RWPE2 (cell line): Measurements from ENCODE around the gene PUS10.

Source experiments
- ATAC-seq: fragments of 200-7000 bp; cut with Tn5 transposase; 3 replicates; pipeline ENCODE4 v1.9.1; 2021; ENCODE audit warnings: low read depth
- DNase-seq: peaks from one replicate; pipeline ENCODE4 v3.0.0-alpha.2; 2020; ENCODE audit warnings: low spot score
- H3K27ac ChIP-seq: fragments of 450-650 bp; 2 replicates; pipeline ENCODE4 v1.5.1; 2017; ENCODE audit warnings: mild to moderate bottlenecking; ENCODE audit not compliant: poor library complexity, severe bottlenecking
- H3K27me3 ChIP-seq: fragments of 250-450 bp; sonication (Bioruptor Pico); 2 replicates; pipeline ENCODE4 v1.5.1; 2021; ENCODE audit warnings: mild to moderate bottlenecking, moderate library complexity; ENCODE audit not compliant: insufficient read depth, poor library complexity, severe bottlenecking
- H3K36me3 ChIP-seq: fragments of 250-450 bp; sonication (Bioruptor Pico); 2 replicates; pipeline ENCODE4 v1.5.1; 2020; ENCODE audit warnings: low read depth, mild to moderate bottlenecking, moderate library complexity
- H3K4me1 ChIP-seq: fragments of 250-450 bp; sonication (Bioruptor Pico); 2 replicates; pipeline ENCODE4 v1.5.1; 2021; ENCODE audit warnings: mild to moderate bottlenecking, moderate library complexity; ENCODE audit not compliant: insufficient read depth, poor library complexity, severe bottlenecking
- H3K4me3 ChIP-seq: fragments of 250-450 bp; sonication (Bioruptor Pico); 2 replicates; pipeline ENCODE4 v1.5.1; 2021; ENCODE audit warnings: mild to moderate bottlenecking, moderate library complexity; ENCODE audit not compliant: severe bottlenecking
- H3K9me3 ChIP-seq: fragments of 250-450 bp; sonication (Bioruptor Pico); 2 replicates; pipeline ENCODE4 v1.5.1; 2021; ENCODE audit warnings: mild to moderate bottlenecking, moderate library complexity; ENCODE audit not compliant: severe bottlenecking
- TF ChIP-seq, protein P1 (sequence below): fragments of 450-650 bp; IDR thresholded peaks from one replicate; pipeline ENCODE4 v1.5.1; 2017; ENCODE audit warnings: mild to moderate bottlenecking, moderate library complexity; ENCODE audit not compliant: poor library complexity, severe bottlenecking

The PUS10 gene

DNA sequence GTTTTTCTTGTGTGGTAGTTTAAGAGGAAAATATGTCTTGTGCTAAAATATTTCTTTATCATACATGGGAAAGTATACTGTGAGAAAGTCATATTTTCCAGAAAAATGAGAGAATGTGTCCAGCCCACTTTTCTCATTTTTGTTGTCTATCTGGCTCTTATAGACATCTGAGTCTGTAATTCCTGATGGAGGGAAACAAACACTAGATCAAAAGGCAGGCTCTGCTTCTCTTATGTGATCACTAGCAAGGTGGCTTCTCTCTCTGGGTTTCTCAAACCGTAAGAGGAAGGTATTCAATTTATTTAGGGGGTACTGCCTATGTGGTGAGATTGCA, 40.5 kb downstream of the PUS10 start:
- Histone ChIP-seq H3K27me3 (no peaks in the 10 kb centered on the region), H3K36me3 (no peaks in the 10 kb centered on the region), H3K4me3 (no peak overlapping the region), H3K27ac (no peak overlapping the region), H3K9me3 (no peaks in the 10 kb centered on the region), H3K4me1 (no peaks in the 10 kb centered on the region)
- no peak for ATAC-seq
- TF ChIP-seq, protein P1, sequence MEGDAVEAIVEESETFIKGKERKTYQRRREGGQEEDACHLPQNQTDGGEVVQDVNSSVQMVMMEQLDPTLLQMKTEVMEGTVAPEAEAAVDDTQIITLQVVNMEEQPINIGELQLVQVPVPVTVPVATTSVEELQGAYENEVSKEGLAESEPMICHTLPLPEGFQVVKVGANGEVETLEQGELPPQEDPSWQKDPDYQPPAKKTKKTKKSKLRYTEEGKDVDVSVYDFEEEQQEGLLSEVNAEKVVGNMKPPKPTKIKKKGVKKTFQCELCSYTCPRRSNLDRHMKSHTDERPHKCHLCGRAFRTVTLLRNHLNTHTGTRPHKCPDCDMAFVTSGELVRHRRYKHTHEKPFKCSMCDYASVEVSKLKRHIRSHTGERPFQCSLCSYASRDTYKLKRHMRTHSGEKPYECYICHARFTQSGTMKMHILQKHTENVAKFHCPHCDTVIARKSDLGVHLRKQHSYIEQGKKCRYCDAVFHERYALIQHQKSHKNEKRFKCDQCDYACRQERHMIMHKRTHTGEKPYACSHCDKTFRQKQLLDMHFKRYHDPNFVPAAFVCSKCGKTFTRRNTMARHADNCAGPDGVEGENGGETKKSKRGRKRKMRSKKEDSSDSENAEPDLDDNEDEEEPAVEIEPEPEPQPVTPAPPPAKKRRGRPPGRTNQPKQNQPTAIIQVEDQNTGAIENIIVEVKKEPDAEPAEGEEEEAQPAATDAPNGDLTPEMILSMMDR = no peak
- no peak for DNase-seq

DNA sequence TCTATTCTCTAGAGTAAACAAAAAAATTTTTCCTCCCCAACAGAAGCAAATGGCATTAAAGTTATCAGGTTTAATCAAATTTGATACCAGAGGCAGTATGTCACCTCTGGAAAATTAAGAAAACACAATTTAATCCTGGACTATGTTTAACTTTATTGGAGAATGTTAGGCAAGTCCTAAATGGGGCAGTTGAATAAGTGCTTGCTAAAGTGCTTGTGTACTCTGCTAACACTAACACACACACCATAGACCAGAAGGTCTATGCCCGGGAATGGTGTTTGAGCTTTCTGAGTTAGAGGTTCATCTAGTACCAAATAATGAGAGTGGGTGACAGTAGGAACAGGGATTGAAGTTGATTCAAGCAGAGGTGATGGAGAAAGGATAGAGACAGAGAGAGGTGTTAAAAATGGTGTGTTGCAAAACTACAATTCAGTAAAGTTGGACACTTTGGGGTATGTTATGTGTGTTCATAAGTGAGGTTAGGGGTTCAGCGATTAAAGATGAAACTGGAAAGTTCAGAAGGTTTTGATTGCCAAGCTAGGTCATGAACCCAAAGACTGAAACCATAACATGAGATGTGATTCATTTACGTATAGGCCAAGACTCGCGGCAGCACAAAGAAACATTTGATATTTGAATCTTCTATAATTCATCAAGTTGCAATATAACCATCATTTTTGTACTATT, 41.0 kb downstream of the PUS10 start:
- ATAC-seq = no peak
- Histone ChIP-seq H3K4me1 (no peaks in the 10 kb centered on the region), H3K9me3 (no peaks in the 10 kb centered on the region), H3K27ac (no peak overlapping the region), H3K4me3 (no peak overlapping the region), H3K27me3 (no peaks in the 10 kb centered on the region), H3K36me3 (no peaks in the 10 kb centered on the region)
- DNase-seq = no peak
- TF ChIP-seq, protein P1 = no peak

DNA sequence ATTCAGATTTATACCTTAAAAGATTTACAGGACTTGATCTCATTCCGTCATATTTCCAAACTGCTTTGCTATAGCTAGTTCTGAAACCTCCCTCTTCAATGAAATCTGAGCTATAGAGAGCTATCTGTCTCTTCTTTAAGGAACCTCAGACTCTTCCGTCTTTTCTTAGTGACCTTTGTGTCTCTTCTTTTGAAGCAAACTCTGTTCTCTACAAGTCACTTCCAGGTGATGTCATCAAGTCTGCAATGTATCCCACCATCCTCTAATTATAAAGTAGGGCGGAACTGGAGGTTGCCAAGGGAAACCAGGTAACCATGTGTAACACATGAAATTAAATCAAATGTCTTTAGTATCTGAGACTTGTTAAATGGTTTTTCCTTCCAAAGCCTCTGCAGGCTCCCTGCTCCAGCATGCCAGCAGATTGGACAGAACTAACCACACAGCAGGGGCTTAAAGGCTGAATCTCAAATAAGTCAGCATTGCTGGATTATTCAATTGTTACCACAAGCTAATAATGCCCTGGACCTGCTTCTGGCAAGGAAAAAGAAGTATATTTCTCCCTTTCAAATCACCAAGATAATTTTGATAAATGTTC, 41.7 kb downstream of the PUS10 start:
- H3K9me3 ChIP-seq = no peaks in the 10 kb centered on the region
- DNase-seq = no peak
- TF ChIP-seq, protein P1 = no peak
- H3K36me3 ChIP-seq = no peaks in the 10 kb centered on the region
- no peak overlapping the region for H3K4me3 ChIP-seq
- no peak for ATAC-seq
- H3K27ac ChIP-seq = no peak overlapping the region
- no peaks in the 10 kb centered on the region for H3K27me3 ChIP-seq
- H3K4me1 ChIP-seq = peaks cover 2% of the 10 kb centered on the region

DNA sequence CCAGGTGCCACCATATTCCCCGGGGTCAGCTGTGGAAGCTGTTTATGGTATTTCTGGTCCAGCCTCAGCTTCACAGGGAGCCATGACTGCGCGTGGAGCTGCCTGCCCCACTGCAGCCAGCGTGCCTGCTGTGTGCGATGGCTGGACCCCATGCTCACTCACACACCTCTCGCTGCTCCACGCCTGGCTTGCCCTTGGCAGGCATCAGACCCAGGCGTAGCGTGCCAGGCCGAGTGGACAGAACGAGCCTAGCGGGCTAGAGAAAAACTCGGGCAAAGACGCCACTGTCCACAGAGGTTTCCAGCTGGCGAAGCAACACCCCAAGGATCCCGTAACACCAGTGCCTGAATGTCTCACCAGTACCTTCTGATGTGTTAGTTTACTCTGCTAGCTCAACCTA, 43.4 kb downstream of the PUS10 start:
- TF ChIP-seq, protein P1 = no peak
- Histone ChIP-seq H3K4me1 (peaks cover 4% of the 10 kb centered on the region), H3K36me3 (no peaks in the 10 kb centered on the region), H3K27me3 (no peaks in the 10 kb centered on the region), H3K4me3 (no peak overlapping the region), H3K27ac (no peak overlapping the region), H3K9me3 (no peaks in the 10 kb centered on the region)
- DNase-seq = no peak
- no peak for ATAC-seq

DNA sequence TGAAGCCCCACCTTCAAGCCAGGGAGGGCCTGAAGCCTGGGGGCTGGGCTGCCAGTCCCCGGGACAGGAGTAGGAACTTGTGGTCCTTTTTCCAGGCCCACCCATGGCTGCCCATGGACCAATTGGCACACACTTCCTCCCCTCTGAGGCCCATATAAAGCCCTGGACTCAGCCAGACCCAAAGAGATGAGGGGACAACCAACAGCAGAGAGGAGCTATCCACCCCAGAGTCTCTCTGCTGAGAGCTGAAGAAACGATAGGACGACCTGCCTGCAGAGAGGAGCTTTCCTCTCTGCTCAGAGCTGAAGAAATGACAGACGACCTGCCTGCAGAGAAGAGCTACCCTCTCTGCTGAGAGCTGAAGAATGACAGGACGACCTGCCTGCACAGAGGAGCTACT, 44.4 kb downstream of the PUS10 start:
- H3K36me3 ChIP-seq = no peaks in the 10 kb centered on the region
- DNase-seq = no peak
- peaks cover 4% of the 10 kb centered on the region for H3K4me1 ChIP-seq
- no peak for ATAC-seq
- H3K27me3 ChIP-seq = no peaks in the 10 kb centered on the region
- no peaks in the 10 kb centered on the region for H3K9me3 ChIP-seq
- TF ChIP-seq, protein P1 = no peak
- no peak overlapping the region for H3K27ac ChIP-seq
- no peak overlapping the region for H3K4me3 ChIP-seq
